ENCODE results near the gene IL20RB.

The IL20RB gene

DNA sequence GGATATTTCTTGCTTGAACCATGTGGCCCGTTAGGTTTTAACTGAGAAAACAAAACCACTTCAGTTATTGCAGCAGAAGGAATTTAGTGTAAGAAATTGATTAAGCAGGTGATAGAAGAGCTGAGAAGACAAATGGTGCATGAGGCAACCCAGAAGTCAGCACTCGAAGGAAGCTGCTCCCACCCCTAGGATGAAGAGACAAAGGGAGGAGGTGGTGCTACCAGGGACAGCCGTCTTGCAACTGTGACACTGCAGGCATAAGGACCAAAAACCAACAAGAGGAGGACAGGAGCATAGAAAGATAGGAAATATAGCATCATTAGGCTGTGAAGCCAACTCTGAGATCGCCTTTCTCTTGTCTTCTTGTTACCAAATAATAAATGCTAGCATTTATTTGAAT is 89.0 kb downstream of the IL20RB start:
- no peak for FAIRE-seq

- no peak for FAIRE-seq
Measured at GRCh38 chr3:137047240-137047639, 89.5 kb downstream of the IL20RB start.

DNA sequence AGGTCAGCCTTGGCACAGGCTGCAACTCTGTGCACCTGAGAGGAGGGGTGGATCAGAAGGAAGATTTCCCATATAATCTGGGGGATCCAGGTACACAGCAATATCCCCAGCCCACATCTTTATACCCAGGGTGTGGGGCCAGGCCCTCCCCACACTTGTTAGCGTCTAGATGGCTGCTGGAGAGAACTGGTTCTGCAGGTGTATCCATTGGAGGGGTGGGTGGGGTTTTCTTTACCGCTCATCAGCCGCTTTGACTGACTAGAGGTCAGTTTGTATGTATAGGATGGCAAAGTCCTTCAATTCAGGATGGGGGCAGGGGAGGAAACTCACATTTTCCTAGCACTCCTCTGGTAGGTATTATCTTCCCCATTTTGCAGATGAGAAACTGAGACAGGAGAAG is 92.5 kb downstream of the IL20RB start:
- no peak for FAIRE-seq

DNA sequence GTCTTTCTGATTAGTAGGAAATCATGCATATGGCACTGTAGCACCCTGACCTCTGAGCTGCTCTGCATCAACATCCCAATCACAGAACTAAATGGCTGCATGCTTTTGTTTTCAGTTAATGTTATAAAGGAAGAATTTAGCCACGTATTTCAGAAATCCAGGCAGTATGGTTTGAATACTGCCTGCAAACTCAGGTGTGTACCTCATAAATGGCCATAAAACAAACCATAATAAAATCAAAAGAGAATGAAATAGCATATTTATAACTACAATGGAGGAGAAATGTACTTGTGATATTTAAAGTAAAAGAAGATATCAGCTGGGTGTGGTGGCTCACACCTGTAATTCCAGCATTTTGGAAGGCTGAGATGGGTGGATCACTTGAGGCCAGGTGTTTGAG is 94.5 kb downstream of the IL20RB start:
- FAIRE-seq = no peak

Data from endometrium (tissue), 2 donors.